Spleen (tissue), 11 donors: ENCODE data around the gene MSRB2. TPM values are rescaled to one million over a fixed set of nuclear protein-coding genes. Genes with fewer than 3 reads are reported as not detected.

ENCODE experiments used
- DNase-seq: peaks from one replicate; pipeline ENCODE4 v3.0.0-alpha.2; 2020
- H3K27ac ChIP-seq, 8 donors: fragments of 200-600 bp; sonication (generic) in 7 of 8; 1 replicate in 4 of 8; 2 replicates in 4 of 8; pipeline versions ENCODE4 v1.5.0 to v1.8.0; 2016 to 2021; ENCODE audit warnings: inconsistent platforms in 4 of 8, mild to moderate bottlenecking in 4 of 8, moderate library complexity in 1 of 8
- H3K27me3 ChIP-seq, 7 donors: fragments of 200-600 bp; sonication (generic) in 6 of 7; replicated peaks in 1 of 7; 1 replicate in 4 of 7; 2 replicates in 3 of 7; pipeline versions ENCODE4 v1.5.0 to v1.8.0; 2016 to 2021; ENCODE audit warnings: inconsistent platforms in 3 of 7, mild to moderate bottlenecking in 1 of 7
- H3K36me3 ChIP-seq, 6 donors: fragments of 200-600 bp; sonication (generic) in 5 of 6; 1 replicate in 4 of 6; 2 replicates in 2 of 6; pipeline versions ENCODE4 v1.5.0 to v1.8.0; 2016 to 2021; ENCODE audit warnings: inconsistent platforms in 2 of 6
- H3K4me1 ChIP-seq, 6 donors: fragments of 200-600 bp; sonication (generic) in 5 of 6; 1 replicate in 3 of 6; 2 replicates in 3 of 6; pipeline versions ENCODE4 v1.5.0 to v1.8.0; 2016 to 2021; ENCODE audit warnings: inconsistent platforms in 3 of 6
- H3K4me3 ChIP-seq, 8 donors: fragments of 200-600 bp; sonication (generic) in 7 of 8; 1 replicate in 4 of 8; 2 replicates in 4 of 8; pipeline versions ENCODE4 v1.5.0 to v1.8.0; 2016 to 2021; ENCODE audit warnings: inconsistent platforms in 4 of 8, mild to moderate bottlenecking in 4 of 8, moderate library complexity in 2 of 8
- H3K9me3 ChIP-seq, 8 donors: fragments of 200-600 bp; sonication (generic) in 7 of 8; 1 replicate in 4 of 8; 2 replicates in 4 of 8; pipeline versions ENCODE4 v1.5.0 to v1.8.0; 2016 to 2021; ENCODE audit warnings: inconsistent platforms in 4 of 8
- POLR2A ChIP-seq, 3 donors: fragments of 450-650 bp; IDR thresholded peaks; one replicate each; pipeline ENCODE4 v1.5.1; 2017; ENCODE audit warnings: antibody characterized with exemption in 3 of 3, mild to moderate bottlenecking in 1 of 3
- POLR2AphosphoS5 ChIP-seq, 3 donors: sonication (generic); formaldehyde crosslinking; IDR thresholded peaks; one replicate each; pipeline ENCODE4 v1.5.1; 2017; ENCODE audit warnings: antibody characterized with exemption in 3 of 3
- WGBS, 5 donors: extraction: QIAGEN DNeasy Blood & Tissue Kit in 3 of 5; methylation state at CpG; one replicate each; pipeline versions ENCODE4 v1.1.5 to v1.1.7; 2013 to 2018; 5-methylcytosine and 5-hydroxymethylcytosine counted together
- intact Hi-C: fragments of 100-400 bp; cut with DNase I; formaldehyde crosslinking; loops from one replicate; pipeline ENCODE4 v1.15.0; 2023; ENCODE audit warnings: low total_unique reads
- polyA plus RNA-seq, 3 donors: library from polyadenylated mRNA; stranded (reverse); fragments of 200-250 nt; gene quantifications; one replicate each; pipeline ENCODE4 v1.2.1, GENCODE V29; 2013
- total RNA-seq, 7 donors: library from RNA; depleted of rRNA in 3 of 7; stranded (reverse); fragments of >200 nt in 3 of 7; fragmentation: NEBNext Ultra II Directional in 4 of 7; extraction: Animal tissue kit (Norgen Biotek cat#: 25700) in 4 of 7; gene quantifications; one replicate each; pipeline versions ENCODE4 v1.1.0 to v1.2.1, GENCODE V29; 2016 to 2021
- TF ChIP-seq, protein P1 (sequence below), 11 experiments: fragments of 200-600 bp in 7 of 11; fragments of 450-650 bp in 4 of 11; sonication (generic) in 4 of 11; IDR thresholded peaks in 8 of 11; conservative IDR thresholded peaks in 3 of 11; 1 replicate in 7 of 11; 2 replicates in 4 of 11; pipeline versions ENCODE4 v1.4.0 to v1.8.0; 2016 to 2021; ENCODE audit warnings: antibody characterized with exemption in 11 of 11, inconsistent platforms in 4 of 11, mild to moderate bottlenecking in 1 of 11
- donor health status: healthy with polysubstance abuse.
- donor health status: DM: no; HTN: no; CAD: no; lungs with moderate emphysema.
- donor health status: DM: no; HTN: no; CAD: no.
- donor health status: Bipolar disorder and iron deficiency.
- donor health status: healthy.
- donor health status: DM: no; HTN: no; CAD: no.
- donor health status: DM: yes; HTN: yes; CAD: no.

The MSRB2 gene
- total and polyA plus RNA-seq, 10 donors, result 12.2 to 29.4 (median 14.4) TPM

DNA sequence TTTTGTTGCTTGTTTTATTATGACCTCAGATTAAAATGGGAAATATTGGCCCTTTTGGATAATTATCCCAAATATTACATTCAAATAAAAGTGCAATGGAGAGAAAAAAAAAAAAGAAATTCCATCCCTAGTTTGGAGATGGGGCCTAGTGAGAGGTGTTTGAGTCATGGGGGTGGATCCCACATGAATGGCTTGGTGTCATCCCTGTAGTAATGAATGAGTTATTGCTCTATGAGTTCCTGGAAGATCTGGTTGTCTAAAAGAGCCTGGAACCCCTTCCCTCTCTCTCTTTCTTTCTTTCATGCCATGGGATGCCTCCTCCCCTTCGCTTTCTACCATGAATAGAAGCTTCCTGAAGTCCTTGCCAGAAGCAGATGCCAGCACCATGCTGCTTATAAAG, 44.3 kb downstream of the MSRB2 start:
- Histone ChIP-seq H3K9me3 (peaks cover 0 to 23% (median 7%) of the 10 kb centered on the region in 8 donors), H3K36me3 (no peaks in the 10 kb centered on the region), H3K4me3 (no peak overlapping the region), H3K4me1 (no peaks in the 10 kb centered on the region), H3K27ac (no peak overlapping the region), H3K27me3 (no peaks in the 10 kb centered on the region)
- WGBS, 5 donors, result 56 to 74% (median 66%) methylated on average over 1 of the region's 1 CpG
- no peak for DNase-seq
- intact Hi-C loops, result no loop called here
- TF ChIP-seq POLR2AphosphoS5 (IDR thresholded peaks at IDR 0.05) (no peak), POLR2A (IDR thresholded peaks at IDR 0.05) (no peak)
- TF ChIP-seq, protein P1, sequence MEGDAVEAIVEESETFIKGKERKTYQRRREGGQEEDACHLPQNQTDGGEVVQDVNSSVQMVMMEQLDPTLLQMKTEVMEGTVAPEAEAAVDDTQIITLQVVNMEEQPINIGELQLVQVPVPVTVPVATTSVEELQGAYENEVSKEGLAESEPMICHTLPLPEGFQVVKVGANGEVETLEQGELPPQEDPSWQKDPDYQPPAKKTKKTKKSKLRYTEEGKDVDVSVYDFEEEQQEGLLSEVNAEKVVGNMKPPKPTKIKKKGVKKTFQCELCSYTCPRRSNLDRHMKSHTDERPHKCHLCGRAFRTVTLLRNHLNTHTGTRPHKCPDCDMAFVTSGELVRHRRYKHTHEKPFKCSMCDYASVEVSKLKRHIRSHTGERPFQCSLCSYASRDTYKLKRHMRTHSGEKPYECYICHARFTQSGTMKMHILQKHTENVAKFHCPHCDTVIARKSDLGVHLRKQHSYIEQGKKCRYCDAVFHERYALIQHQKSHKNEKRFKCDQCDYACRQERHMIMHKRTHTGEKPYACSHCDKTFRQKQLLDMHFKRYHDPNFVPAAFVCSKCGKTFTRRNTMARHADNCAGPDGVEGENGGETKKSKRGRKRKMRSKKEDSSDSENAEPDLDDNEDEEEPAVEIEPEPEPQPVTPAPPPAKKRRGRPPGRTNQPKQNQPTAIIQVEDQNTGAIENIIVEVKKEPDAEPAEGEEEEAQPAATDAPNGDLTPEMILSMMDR (IDR thresholded peaks at IDR 0.05 in 8 of 11, conservative IDR thresholded peaks at IDR 0.05 in 3 of 11), result no peak

DNA sequence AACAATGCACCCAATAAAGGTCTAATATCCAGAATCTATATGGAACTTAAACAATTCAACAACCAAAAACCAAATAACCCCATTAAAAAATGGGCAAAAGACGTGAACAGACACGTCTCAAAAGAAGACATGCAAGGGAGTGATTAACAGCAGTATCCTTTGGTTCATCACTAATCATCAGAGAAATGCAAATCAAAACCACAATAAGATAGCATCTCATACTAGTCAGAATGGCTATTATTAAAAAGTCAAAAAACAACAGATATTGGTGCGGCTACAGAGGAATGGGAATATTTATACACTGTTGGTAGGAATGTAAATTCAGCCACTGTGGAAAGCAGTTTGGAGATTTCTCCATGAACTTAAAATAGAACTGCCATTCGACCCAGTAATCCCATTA, 46.6 kb downstream of the MSRB2 start:
- H3K9me3 ChIP-seq, result peaks cover 0 to 12% (median 1%) of the 10 kb centered on the region in 8 donors
- no peak for TF ChIP-seq POLR2AphosphoS5 (IDR thresholded peaks at IDR 0.05)
- no peak for TF ChIP-seq POLR2A (IDR thresholded peaks at IDR 0.05)
- intact Hi-C loops, result no loop called here
- H3K27me3 ChIP-seq, result peaks cover 0 to 6% (median 0%) of the 10 kb centered on the region in 7 donors
- no peaks in the 10 kb centered on the region for H3K36me3 ChIP-seq
- no peak overlapping the region for H3K27ac ChIP-seq
- H3K4me1 ChIP-seq, result no peaks in the 10 kb centered on the region
- WGBS, 5 donors, result 75 to 85% (median 80%) methylated on average over 4 of the region's 4 CpGs
- no peak overlapping the region for H3K4me3 ChIP-seq
- DNase-seq, result no peak

DNA sequence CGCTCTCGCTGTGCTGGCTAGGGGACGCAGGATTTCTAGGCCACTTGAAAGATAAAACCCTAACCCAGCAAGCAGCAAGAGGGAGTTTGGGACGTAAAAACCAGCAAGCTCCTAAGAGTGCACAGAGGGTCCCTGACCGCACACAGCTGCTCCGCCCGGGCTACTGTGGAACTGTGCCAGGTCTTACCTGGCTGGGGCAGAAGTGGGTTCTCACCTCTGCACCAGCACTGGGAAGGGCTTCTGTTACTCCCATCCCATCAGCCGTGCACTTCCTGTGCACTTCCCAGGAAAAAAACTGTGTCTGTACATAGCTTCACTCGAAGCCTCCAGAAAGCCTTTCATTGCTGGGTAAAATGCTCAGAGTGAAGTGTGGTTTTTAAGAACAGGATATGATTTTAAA, 50.9 kb downstream of the MSRB2 start:
- no peak for DNase-seq
- WGBS, 5 donors, result 65 to 82% (median 75%) methylated on average over 9 of the region's 9 CpGs
- TF ChIP-seq, protein P1 (IDR thresholded peaks at IDR 0.05 in 8 of 11, conservative IDR thresholded peaks at IDR 0.05 in 3 of 11), result no peak
- TF ChIP-seq POLR2A (IDR thresholded peaks at IDR 0.05) (no peak), POLR2AphosphoS5 (IDR thresholded peaks at IDR 0.05) (no peak)
- H3K4me3 ChIP-seq, result no peak overlapping the region
- H3K9me3 ChIP-seq, result peaks cover 0 to 4% (median under 1%) of the 10 kb centered on the region in 8 donors
- intact Hi-C loops, result no loop called here
- H3K4me1 ChIP-seq, result no peaks in the 10 kb centered on the region
- H3K36me3 ChIP-seq, result no peaks in the 10 kb centered on the region
- peaks cover 0 to 21% (median 0%) of the 10 kb centered on the region in 7 donors for H3K27me3 ChIP-seq
- no peak overlapping the region for H3K27ac ChIP-seq

DNA sequence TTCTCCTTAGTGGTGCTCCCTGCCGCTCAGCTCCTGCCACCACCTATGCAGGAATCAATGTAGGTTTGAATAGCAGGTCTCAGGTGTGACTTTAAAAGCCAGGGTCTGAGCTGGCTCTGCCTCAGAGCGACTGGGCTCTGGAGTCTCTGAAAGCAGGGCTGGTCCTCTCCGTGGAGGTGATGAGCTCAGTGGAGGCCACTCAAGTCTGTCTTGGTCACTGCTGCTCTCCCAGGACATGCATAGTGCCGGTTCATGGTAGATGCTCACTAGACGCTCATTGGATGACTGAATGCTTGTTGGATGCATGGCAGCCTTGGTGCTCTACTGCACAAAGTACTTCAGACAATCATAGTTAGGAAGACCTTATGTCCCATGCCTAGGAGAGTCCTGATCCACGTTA, 51.7 kb downstream of the MSRB2 start:
- Histone ChIP-seq H3K9me3 (no peaks in the 10 kb centered on the region), H3K27me3 (peaks cover 0 to 28% (median 0%) of the 10 kb centered on the region in 7 donors), H3K4me1 (no peaks in the 10 kb centered on the region), H3K36me3 (no peaks in the 10 kb centered on the region), H3K4me3 (no peak overlapping the region), H3K27ac (no peak overlapping the region)
- no peak for TF ChIP-seq POLR2A (IDR thresholded peaks at IDR 0.05)
- TF ChIP-seq, protein P1 (IDR thresholded peaks at IDR 0.05 in 8 of 11, conservative IDR thresholded peaks at IDR 0.05 in 3 of 11), result no peak
- no peak for TF ChIP-seq POLR2AphosphoS5 (IDR thresholded peaks at IDR 0.05)
- intact Hi-C loops, result no loop called here
- no peak for DNase-seq
- WGBS, 5 donors, result 81 to 88% (median 85%) methylated on average over 6 of the region's 6 CpGs

- H3K36me3 ChIP-seq, result no peaks in the 10 kb centered on the region
- H3K4me3 ChIP-seq, result no peak overlapping the region
- H3K9me3 ChIP-seq, result no peaks in the 10 kb centered on the region
- H3K4me1 ChIP-seq, result no peaks in the 10 kb centered on the region
- 92 to 97% (median 94%) methylated on average over 19 of the region's 19 CpGs for WGBS, 5 donors
- TF ChIP-seq POLR2A (IDR thresholded peaks at IDR 0.05), result no peak
- TF ChIP-seq POLR2AphosphoS5 (IDR thresholded peaks at IDR 0.05), result no peak
- TF ChIP-seq, protein P1 (IDR thresholded peaks at IDR 0.05 in 8 of 11, conservative IDR thresholded peaks at IDR 0.05 in 3 of 11), result no peak
- intact Hi-C loops, result no loop called here
- no peak for DNase-seq
- H3K27ac ChIP-seq, result no peak overlapping the region
- H3K27me3 ChIP-seq, result peaks cover 0 to 28% (median 0%) of the 10 kb centered on the region in 7 donors
Observed at GRCh38 chr10:23148214-23148613, 52.8 kb downstream of the MSRB2 start.
